Measurements from ENCODE around the gene BMI1. TPM values are rescaled to one million over a fixed set of nuclear protein-coding genes. Genes with fewer than 3 reads are reported as not detected.

The BMI1 gene
- total and polyA plus RNA-seq, 12 donors: 16.7 to 88.5 (median 62.1) TPM

- 90 to 100% (median 99%) methylated on average over 4 of the region's 4 CpGs for WGBS, 4 donors
- Histone ChIP-seq H3K4me3 (no peak overlapping the region), H3K36me3 (replicated peaks in 1 of 2) (no peaks in the 10 kb centered on the region), H3K4me1 (replicated peaks in 1 of 2) (no peaks in the 10 kb centered on the region), H3K9me3 (replicated peaks in 1 of 3) (no peaks in the 10 kb centered on the region), H3K27me3 (peaks cover 7% of the 10 kb centered on the region), H3K27ac (no peak overlapping the region)
- TF ChIP-seq, protein P1, sequence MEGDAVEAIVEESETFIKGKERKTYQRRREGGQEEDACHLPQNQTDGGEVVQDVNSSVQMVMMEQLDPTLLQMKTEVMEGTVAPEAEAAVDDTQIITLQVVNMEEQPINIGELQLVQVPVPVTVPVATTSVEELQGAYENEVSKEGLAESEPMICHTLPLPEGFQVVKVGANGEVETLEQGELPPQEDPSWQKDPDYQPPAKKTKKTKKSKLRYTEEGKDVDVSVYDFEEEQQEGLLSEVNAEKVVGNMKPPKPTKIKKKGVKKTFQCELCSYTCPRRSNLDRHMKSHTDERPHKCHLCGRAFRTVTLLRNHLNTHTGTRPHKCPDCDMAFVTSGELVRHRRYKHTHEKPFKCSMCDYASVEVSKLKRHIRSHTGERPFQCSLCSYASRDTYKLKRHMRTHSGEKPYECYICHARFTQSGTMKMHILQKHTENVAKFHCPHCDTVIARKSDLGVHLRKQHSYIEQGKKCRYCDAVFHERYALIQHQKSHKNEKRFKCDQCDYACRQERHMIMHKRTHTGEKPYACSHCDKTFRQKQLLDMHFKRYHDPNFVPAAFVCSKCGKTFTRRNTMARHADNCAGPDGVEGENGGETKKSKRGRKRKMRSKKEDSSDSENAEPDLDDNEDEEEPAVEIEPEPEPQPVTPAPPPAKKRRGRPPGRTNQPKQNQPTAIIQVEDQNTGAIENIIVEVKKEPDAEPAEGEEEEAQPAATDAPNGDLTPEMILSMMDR (IDR thresholded peaks at IDR 0.05): no peak
- no peak for TF ChIP-seq POLR2A (IDR thresholded peaks at IDR 0.05)
- DNase-seq: no peak
- intact Hi-C loops (cut with DNase I): no loop called here
Measured at GRCh38 chr10:22301193-22301592, 19.7 kb upstream of the BMI1 start.

- intact Hi-C loops (cut with DNase I): no loop called here
- Histone ChIP-seq H3K36me3 (replicated peaks in 1 of 2) (no peaks in the 10 kb centered on the region), H3K9me3 (replicated peaks in 1 of 3) (no peaks in the 10 kb centered on the region), H3K27ac (no peak overlapping the region), H3K27me3 (peaks cover 11% of the 10 kb centered on the region), H3K4me1 (replicated peaks in 1 of 2) (no peaks in the 10 kb centered on the region), H3K4me3 (no peak overlapping the region)
- WGBS, 4 donors: 91 to 92% (median 91%) methylated on average over 3 of the region's 3 CpGs
- no peak for DNase-seq
- TF ChIP-seq, protein P1 (IDR thresholded peaks at IDR 0.05): no peak
- no peak for TF ChIP-seq POLR2A (IDR thresholded peaks at IDR 0.05)
Measured at GRCh38 chr10:22303461-22303860, 17.4 kb upstream of the BMI1 start.

DNA sequence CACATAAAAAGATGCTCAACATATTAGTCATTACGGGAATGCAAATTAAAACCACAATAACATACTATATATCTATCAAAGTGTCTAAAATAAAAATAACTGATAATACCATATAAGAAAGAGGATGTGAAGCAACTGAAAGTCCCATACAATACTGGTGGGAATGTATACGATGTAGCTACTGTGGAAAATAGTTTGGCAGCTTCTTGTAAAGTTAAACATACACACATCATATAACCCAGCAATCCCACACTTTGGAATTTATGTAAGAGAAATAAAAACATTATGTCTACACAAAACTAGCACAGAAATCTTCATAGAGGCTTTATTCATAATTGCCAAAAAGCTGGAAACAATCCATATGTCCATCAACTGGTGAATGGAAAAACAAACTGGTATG lies 15.2 kb upstream of the BMI1 start:
- Histone ChIP-seq H3K4me1 (replicated peaks in 1 of 2) (no peaks in the 10 kb centered on the region), H3K9me3 (replicated peaks in 1 of 3) (no peaks in the 10 kb centered on the region), H3K27me3 (peaks cover 12% of the 10 kb centered on the region), H3K36me3 (replicated peaks in 1 of 2) (no peaks in the 10 kb centered on the region), H3K27ac (no peak overlapping the region), H3K4me3 (no peak overlapping the region)
- TF ChIP-seq POLR2A (IDR thresholded peaks at IDR 0.05): no peak
- TF ChIP-seq, protein P1 (IDR thresholded peaks at IDR 0.05): no peak
- DNase-seq: no peak
- 75 to 86% (median 81%) methylated on average over 2 of the region's 2 CpGs for WGBS, 4 donors
- intact Hi-C loops (cut with DNase I): no loop called here

DNA sequence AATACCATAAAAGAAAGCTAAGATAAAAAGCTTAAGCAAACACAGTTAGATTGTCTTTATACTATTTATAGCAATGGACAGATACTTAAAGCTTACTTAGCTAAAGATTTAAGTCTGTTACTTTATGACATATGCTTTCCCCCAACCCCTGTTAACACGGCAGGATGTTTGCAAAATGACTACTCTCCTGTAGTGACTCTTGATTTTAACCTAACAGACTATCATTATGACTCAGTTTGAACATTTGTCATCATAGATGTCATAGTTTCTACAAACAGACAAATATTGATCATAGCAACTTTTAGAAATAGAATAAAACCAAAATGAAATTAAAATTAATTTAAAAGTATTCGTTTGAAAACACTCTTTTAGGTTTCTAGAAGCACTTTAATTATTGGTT lies 12.5 kb upstream of the BMI1 start:
- Histone ChIP-seq H3K27me3 (peaks cover 17% of the 10 kb centered on the region), H3K27ac (no peak overlapping the region), H3K9me3 (replicated peaks in 1 of 3) (no peaks in the 10 kb centered on the region), H3K4me1 (replicated peaks in 1 of 2) (no peaks in the 10 kb centered on the region), H3K36me3 (replicated peaks in 1 of 2) (no peaks in the 10 kb centered on the region), H3K4me3 (no peak overlapping the region)
- no peak for DNase-seq
- no peak for TF ChIP-seq POLR2A (IDR thresholded peaks at IDR 0.05)
- TF ChIP-seq, protein P1 (IDR thresholded peaks at IDR 0.05): no peak
- 67 to 85% (median 82%) methylated on average over 2 of the region's 2 CpGs for WGBS, 4 donors
- intact Hi-C loops (cut with DNase I): no loop called here
